ENCODE measurements around the gene OXER1. TPM values are rescaled to one million over a fixed set of nuclear protein-coding genes. Genes with fewer than 3 reads are reported as not detected.

Gene OXER1
- total and polyA plus RNA-seq, 7 donors = 0.33 to 3.0 (median 1.3) TPM; not detected in 1

DNA sequence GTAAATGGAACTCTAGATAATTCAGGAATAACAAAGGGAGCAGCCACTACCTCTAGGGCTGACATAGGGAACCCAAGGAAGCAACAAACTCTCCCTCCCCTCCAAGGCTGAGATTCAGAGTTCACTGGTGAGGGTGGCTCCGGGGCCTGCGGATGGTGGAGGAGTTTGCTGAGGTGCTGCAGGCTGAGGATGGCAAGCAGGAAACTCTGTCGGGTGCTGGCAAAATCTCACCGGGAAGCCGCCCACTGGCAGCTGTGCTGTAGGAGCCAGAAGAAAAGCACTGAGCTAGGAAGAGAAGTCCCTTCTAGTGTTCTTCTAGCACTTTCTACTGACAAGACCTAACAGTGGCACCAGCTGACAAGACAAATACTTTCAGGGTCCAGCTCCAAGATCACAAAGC, 41.0 kb upstream of the OXER1 start:
- 77 to 78% methylated on average over 5 of the region's 5 CpGs for WGBS, 2 donors
- TF ChIP-seq POLR2A (IDR thresholded peaks at IDR 0.05) = no peak
- TF ChIP-seq POLR2AphosphoS5 (IDR thresholded peaks at IDR 0.05) = no peak
- TF ChIP-seq, protein P1, sequence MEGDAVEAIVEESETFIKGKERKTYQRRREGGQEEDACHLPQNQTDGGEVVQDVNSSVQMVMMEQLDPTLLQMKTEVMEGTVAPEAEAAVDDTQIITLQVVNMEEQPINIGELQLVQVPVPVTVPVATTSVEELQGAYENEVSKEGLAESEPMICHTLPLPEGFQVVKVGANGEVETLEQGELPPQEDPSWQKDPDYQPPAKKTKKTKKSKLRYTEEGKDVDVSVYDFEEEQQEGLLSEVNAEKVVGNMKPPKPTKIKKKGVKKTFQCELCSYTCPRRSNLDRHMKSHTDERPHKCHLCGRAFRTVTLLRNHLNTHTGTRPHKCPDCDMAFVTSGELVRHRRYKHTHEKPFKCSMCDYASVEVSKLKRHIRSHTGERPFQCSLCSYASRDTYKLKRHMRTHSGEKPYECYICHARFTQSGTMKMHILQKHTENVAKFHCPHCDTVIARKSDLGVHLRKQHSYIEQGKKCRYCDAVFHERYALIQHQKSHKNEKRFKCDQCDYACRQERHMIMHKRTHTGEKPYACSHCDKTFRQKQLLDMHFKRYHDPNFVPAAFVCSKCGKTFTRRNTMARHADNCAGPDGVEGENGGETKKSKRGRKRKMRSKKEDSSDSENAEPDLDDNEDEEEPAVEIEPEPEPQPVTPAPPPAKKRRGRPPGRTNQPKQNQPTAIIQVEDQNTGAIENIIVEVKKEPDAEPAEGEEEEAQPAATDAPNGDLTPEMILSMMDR (IDR thresholded peaks at IDR 0.05) = no peak
- no peak for TF ChIP-seq EP300 (IDR thresholded peaks at IDR 0.05)
- no peak for DNase-seq

DNA sequence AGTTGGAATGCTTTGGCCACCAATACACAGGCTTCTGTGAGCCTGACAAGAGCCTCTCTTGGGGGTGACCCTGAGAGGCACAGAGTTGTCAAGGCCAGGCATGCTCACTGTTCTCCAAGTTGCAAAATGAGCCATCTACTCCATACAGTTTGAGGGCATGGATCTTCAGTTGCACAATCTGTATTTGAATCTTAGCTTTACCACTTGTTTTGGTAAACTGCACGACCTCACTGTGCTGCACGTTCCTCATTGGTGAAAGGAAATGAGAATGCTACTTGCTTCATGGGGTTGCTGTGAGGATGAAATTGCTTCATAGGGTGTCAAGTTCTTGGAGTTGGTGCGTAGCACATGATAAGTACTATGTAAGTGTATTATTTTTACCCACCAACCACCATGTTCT, 40.4 kb upstream of the OXER1 start:
- no peak overlapping the region for H3K27ac ChIP-seq
- H3K27me3 ChIP-seq = no peaks in the 10 kb centered on the region
- no peak for TF ChIP-seq POLR2AphosphoS5 (IDR thresholded peaks at IDR 0.05)
- TF ChIP-seq, protein P1 (IDR thresholded peaks at IDR 0.05) = no peak
- TF ChIP-seq POLR2A (IDR thresholded peaks at IDR 0.05) = no peak
- intact Hi-C loops (cut with DNase I) = no loop called here
- H3K4me3 ChIP-seq = no peak overlapping the region
- 62 to 72% methylated on average over 3 of the region's 3 CpGs for WGBS, 2 donors
- no peaks in the 10 kb centered on the region for H3K9me3 ChIP-seq
- no peak for DNase-seq
- H3K36me3 ChIP-seq = no peaks in the 10 kb centered on the region
- peaks cover 0 to 21% (median 18%) of the 10 kb centered on the region in 4 donors for H3K4me1 ChIP-seq

More for the DNA sequence above, 41.0 kb upstream of the OXER1 start:
- intact Hi-C loops (cut with DNase I) = no loop called here
- H3K27ac ChIP-seq = no peak overlapping the region
- H3K36me3 ChIP-seq = no peaks in the 10 kb centered on the region
- H3K4me1 ChIP-seq = peaks cover 0 to 23% (median 19%) of the 10 kb centered on the region in 4 donors
- H3K27me3 ChIP-seq = no peaks in the 10 kb centered on the region
- no peak overlapping the region for H3K4me3 ChIP-seq
- H3K9me3 ChIP-seq = no peaks in the 10 kb centered on the region

DNA sequence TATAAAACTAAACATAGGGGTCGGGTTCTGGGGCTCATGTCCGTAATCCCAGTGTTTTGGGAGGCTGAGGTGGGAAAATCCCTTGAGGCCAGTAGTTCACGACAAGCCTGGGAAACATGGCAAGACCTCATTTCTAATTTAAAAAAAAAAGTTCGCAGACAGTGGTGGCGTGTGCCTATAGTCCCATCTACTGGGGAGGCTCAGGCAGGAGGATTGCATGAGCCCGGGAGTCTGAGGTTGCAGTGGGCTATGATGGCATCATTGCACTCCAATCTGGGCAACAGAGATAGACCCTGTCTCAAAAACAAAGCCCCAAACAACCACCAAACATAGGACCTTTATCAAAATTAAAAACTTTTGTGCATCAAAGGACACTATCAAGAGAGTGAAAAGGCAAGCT, 38.2 kb upstream of the OXER1 start:
- H3K9me3 ChIP-seq = no peaks in the 10 kb centered on the region
- DNase-seq = no peak
- no peaks in the 10 kb centered on the region for H3K36me3 ChIP-seq
- 94 to 95% methylated on average over 6 of the region's 6 CpGs for WGBS, 2 donors
- H3K27ac ChIP-seq = no peak overlapping the region
- intact Hi-C loops (cut with DNase I) = no loop called here
- no peak overlapping the region for H3K4me3 ChIP-seq
- H3K27me3 ChIP-seq = no peaks in the 10 kb centered on the region
- peaks cover 0 to 14% (median 13%) of the 10 kb centered on the region in 4 donors for H3K4me1 ChIP-seq
- TF ChIP-seq POLR2AphosphoS5 (IDR thresholded peaks at IDR 0.05) (no peak), EP300 (IDR thresholded peaks at IDR 0.05) (no peak)
- TF ChIP-seq, protein P1 (IDR thresholded peaks at IDR 0.05) = no peak

DNA sequence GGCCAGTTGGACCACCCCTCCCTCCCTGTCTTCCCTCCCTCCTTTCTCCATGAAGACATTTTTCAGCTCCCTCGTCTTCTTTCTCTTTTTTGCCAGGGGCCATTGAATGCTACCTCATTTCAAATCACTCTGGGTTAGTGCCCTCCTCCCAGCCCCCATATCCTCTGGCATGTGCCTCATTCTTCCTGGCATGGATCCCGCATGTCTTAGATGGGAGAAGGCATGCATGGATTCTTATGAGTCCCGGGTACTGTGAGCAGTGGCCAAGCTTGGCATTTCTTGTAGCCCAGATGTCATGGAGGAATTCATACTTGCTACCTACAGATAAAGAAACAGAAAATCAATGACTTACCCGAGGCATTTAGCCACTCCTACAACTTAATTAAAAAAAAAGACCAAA, 37.4 kb upstream of the OXER1 start:
- intact Hi-C loops (cut with DNase I) = no loop called here
- Histone ChIP-seq H3K4me3 (no peak overlapping the region), H3K27me3 (no peaks in the 10 kb centered on the region), H3K9me3 (no peaks in the 10 kb centered on the region), H3K27ac (peak overlapping the region in 3 of 4 donors; percentile 33 to 64 (median 37)), H3K36me3 (no peaks in the 10 kb centered on the region), H3K4me1 (peaks cover 0 to 14% (median 13%) of the 10 kb centered on the region in 4 donors)
- 71 to 75% methylated on average over 4 of the region's 4 CpGs for WGBS, 2 donors
- no peak for DNase-seq
- TF ChIP-seq POLR2A (IDR thresholded peaks at IDR 0.05) (no peak), EP300 (IDR thresholded peaks at IDR 0.05) (no peak), POLR2AphosphoS5 (IDR thresholded peaks at IDR 0.05) (no peak)
- TF ChIP-seq, protein P1 (IDR thresholded peaks at IDR 0.05) = no peak

DNA sequence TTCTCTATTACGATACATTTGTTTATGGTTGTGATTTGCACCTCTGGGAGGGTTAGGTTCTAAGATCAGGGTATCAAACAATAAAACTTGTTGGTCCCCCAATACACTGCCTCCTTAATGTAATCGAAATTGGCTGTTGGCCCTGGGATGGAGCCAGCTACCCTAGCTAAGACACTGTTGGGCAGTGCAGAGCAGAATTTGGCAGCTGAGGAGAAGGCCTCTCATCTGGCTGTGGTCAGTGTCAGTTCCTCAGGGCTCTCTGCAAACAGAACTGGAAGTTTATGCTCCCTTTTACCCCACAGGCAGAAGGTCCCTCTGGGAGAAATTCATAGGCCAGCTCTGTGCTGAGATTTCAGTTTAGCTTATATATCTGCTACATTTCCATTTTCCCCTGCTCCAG, 37.0 kb upstream of the OXER1 start:
- intact Hi-C loops (cut with DNase I) = no loop called here
- no peaks in the 10 kb centered on the region for H3K27me3 ChIP-seq
- no peak overlapping the region for H3K4me3 ChIP-seq
- WGBS, 2 donors = 76 to 85% methylated on average over 2 of the region's 2 CpGs
- no peaks in the 10 kb centered on the region for H3K36me3 ChIP-seq
- no peak for DNase-seq
- TF ChIP-seq EP300 (IDR thresholded peaks at IDR 0.05) (no peak), POLR2AphosphoS5 (IDR thresholded peaks at IDR 0.05) (no peak), POLR2A (IDR thresholded peaks at IDR 0.05) (no peak)
- TF ChIP-seq, protein P1 (IDR thresholded peaks at IDR 0.05) = no peak
- peaks cover 0 to 14% (median 13%) of the 10 kb centered on the region in 4 donors for H3K4me1 ChIP-seq
- no peaks in the 10 kb centered on the region for H3K9me3 ChIP-seq
- peak overlapping the region in 3 of 4 donors; percentile 33 to 64 (median 37) for H3K27ac ChIP-seq
